Type B pancreatic cell (in vitro differentiated cells): ENCODE data around the gene SMCO2. TPM values are rescaled to one million over a fixed set of nuclear protein-coding genes. Genes with fewer than 3 reads are reported as not detected.

ENCODE experiments used
- DNase-seq: peaks from one replicate; pipeline ENCODE4 v3.0.0; 2021; ENCODE audit warnings: mixed read lengths; ENCODE audit not compliant: unreplicated experiment; ENCODE audit errors: extremely low spot score
- H3K27ac Mint-ChIP-seq: 2 replicates; pipeline ENCODE4 v1.8.0; 2021; ENCODE audit warnings: mild to moderate bottlenecking, mixed read lengths
- H3K27me3 Mint-ChIP-seq: 2 replicates; pipeline ENCODE4 v1.8.0; 2021; ENCODE audit warnings: mixed read lengths
- H3K36me3 Mint-ChIP-seq: 2 replicates; pipeline ENCODE4 v1.8.0; 2021; ENCODE audit warnings: mixed read lengths
- H3K4me1 Mint-ChIP-seq: one replicate; pipeline ENCODE4 v1.8.0; 2021; ENCODE audit warnings: mixed read lengths; ENCODE audit not compliant: unreplicated experiment
- H3K4me3 Mint-ChIP-seq: 2 replicates; pipeline ENCODE4 v1.8.0; 2021; ENCODE audit warnings: mild to moderate bottlenecking, mixed read lengths
- H3K9me3 Mint-ChIP-seq: 2 replicates; pipeline ENCODE4 v1.8.0; 2021; ENCODE audit warnings: mixed read lengths
- CTCF ChIP-seq: fragments of 200-600 bp; sonication (generic); conservative IDR thresholded peaks from 2 replicates; pipeline ENCODE4 v1.5.0; 2021; ENCODE audit warnings: antibody characterized with exemption, mild to moderate bottlenecking
- total RNA-seq: library from RNA; stranded (reverse); gene quantifications from 2 replicates; pipeline ENCODE4 v1.2.1, GENCODE V29; 2021; ENCODE audit warnings: low replicate concordance

SMCO2 gene
- total RNA-seq, 1 donor from 2014 or later: not detected

GRCh38 chr12:27453421-27453820, 6.9 kb downstream of the SMCO2 start:
- no peak for TF ChIP-seq CTCF
- Mint-ChIP-seq H3K27ac (no peak overlapping the region), H3K4me1 (peaks cover 5% of the 10 kb centered on the region), H3K9me3 (no peaks in the 10 kb centered on the region), H3K36me3 (no peaks in the 10 kb centered on the region), H3K4me3 (no peak overlapping the region), H3K27me3 (peaks cover 7% of the 10 kb centered on the region)
- DNase-seq: no peak

GRCh38 chr12:27455589-27455988, 9.1 kb downstream of the SMCO2 start:
- H3K27ac Mint-ChIP-seq: no peak overlapping the region
- peaks cover 12% of the 10 kb centered on the region for H3K27me3 Mint-ChIP-seq
- peaks cover 5% of the 10 kb centered on the region for H3K4me1 Mint-ChIP-seq
- DNase-seq: no peak
- H3K9me3 Mint-ChIP-seq: no peaks in the 10 kb centered on the region
- H3K4me3 Mint-ChIP-seq: no peak overlapping the region
- TF ChIP-seq CTCF: no peak
- H3K36me3 Mint-ChIP-seq: no peaks in the 10 kb centered on the region

- Mint-ChIP-seq H3K27me3 (peaks cover 8% of the 10 kb centered on the region), H3K36me3 (no peaks in the 10 kb centered on the region), H3K27ac (no peak overlapping the region), H3K4me1 (peaks cover 5% of the 10 kb centered on the region), H3K4me3 (no peak overlapping the region), H3K9me3 (no peaks in the 10 kb centered on the region)
- TF ChIP-seq CTCF: no peak
- DNase-seq: no peak
These were observed 10.1 kb downstream of the SMCO2 start for GRCh38 chr12:27456618-27457017.

DNA sequence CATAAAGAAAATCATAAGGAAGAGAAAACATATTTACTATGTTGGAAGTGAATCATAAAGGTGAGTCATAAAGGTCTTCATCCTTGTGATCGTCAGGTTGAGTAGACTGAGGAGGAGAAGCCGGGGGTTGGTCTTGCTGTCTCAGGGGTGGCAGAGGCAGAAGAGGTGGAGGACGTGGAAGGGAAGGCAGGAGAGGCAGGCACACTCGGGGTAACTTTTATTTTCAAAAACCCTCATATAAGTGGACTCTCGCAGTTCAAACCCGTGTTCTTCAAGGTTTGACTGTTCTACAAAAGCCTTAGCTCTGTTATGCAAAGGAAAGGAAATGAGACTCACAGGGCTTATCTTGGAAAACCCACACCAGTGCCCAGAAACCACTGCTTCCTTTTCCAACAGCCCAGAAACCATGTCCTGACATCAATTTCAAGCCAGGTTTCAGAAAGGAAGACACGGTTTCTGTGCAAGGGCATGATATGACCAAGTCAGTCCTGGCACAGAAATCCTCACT, 14.0 kb downstream of the SMCO2 start:
- Mint-ChIP-seq H3K4me1 (peaks cover 4% of the 10 kb centered on the region), H3K36me3 (peaks cover 5% of the 10 kb centered on the region), H3K4me3 (no peak overlapping the region), H3K27me3 (peaks cover 13% of the 10 kb centered on the region), H3K27ac (no peak overlapping the region), H3K9me3 (no peaks in the 10 kb centered on the region)
- no peak for DNase-seq
- TF ChIP-seq CTCF: no peak

- H3K27ac Mint-ChIP-seq: no peak overlapping the region
- peaks cover 4% of the 10 kb centered on the region for H3K4me1 Mint-ChIP-seq
These were observed 15.7 kb downstream of the SMCO2 start for GRCh38 chr12:27462151-27462694.

More at GRCh38 chr12:27462151-27462694, 15.7 kb downstream of the SMCO2 start:
- H3K4me3 Mint-ChIP-seq: no peak overlapping the region
- no peak for DNase-seq
- H3K9me3 Mint-ChIP-seq: no peaks in the 10 kb centered on the region
- TF ChIP-seq CTCF: no peak
- H3K27me3 Mint-ChIP-seq: peaks cover 13% of the 10 kb centered on the region
- H3K36me3 Mint-ChIP-seq: peaks cover 5% of the 10 kb centered on the region
